WTC11 (cell line): Measurements from ENCODE around the gene DHRSX. TPM values are rescaled to one million over a fixed set of nuclear protein-coding genes. Genes with fewer than 3 reads are reported as not detected.

Source experiments
- ATAC-seq: fragments of 200-7000 bp; cut with Tn5 transposase; 2 replicates; pipeline ENCODE4 v1.10.0; 2021; ENCODE audit warnings: mild to moderate bottlenecking, moderate library complexity
- CTCF ChIA-PET: fragments of 300-600 bp; sonication (Branson Sonifier 250); formaldehyde crosslinking; loops from one replicate; lab custom pipeline; 2021; ENCODE audit warnings: antibody characterized with exemption; lab: Charles Lee
- POLR2A ChIA-PET: fragments of 350-600 bp; sonication (Branson Sonifier 250); formaldehyde crosslinking; loops from one replicate; lab custom pipeline; 2021; ENCODE audit warnings: antibody characterized with exemption; lab: Charles Lee
- DNase-seq: peaks from one replicate; pipeline ENCODE4 v3.0.0; 2021; ENCODE audit warnings: low spot score
- H3K27ac Mint-ChIP-seq: 2 replicates; pipeline ENCODE4 v1.8.0; 2021; ENCODE audit warnings: mixed read lengths
- H3K27me3 Mint-ChIP-seq: 2 replicates; pipeline ENCODE4 v1.8.0; 2021; ENCODE audit warnings: low read depth, mild to moderate bottlenecking, moderate library complexity, mixed read lengths
- H3K36me3 Mint-ChIP-seq: 2 replicates; pipeline ENCODE4 v1.8.0; 2021; ENCODE audit warnings: mixed read lengths
- H3K4me1 Mint-ChIP-seq: 2 replicates; pipeline ENCODE4 v1.8.0; 2022; ENCODE audit warnings: mixed read lengths
- H3K4me3 Mint-ChIP-seq: 2 replicates; pipeline ENCODE4 v1.8.0; 2021; ENCODE audit warnings: mild to moderate bottlenecking, moderate library complexity, mixed read lengths
- H3K9me3 Mint-ChIP-seq: 2 replicates; pipeline ENCODE4 v1.8.0; 2021; ENCODE audit warnings: mixed read lengths
- E2F4 ChIP-seq: sonication (generic); formaldehyde crosslinking; IDR thresholded peaks from 2 replicates; pipeline ENCODE4 v1.8.1; 2022; ENCODE audit warnings: low read depth, mild to moderate bottlenecking, moderate library complexity, missing genetic modification reagents, borderline replicate concordance
- ELF4 ChIP-seq: sonication (generic); formaldehyde crosslinking; IDR thresholded peaks from 2 replicates; pipeline ENCODE4 v1.8.1; 2022; ENCODE audit warnings: low read depth, mild to moderate bottlenecking, moderate library complexity, missing genetic modification reagents
- GRHL2 ChIP-seq: fragments of 250-450 bp; sonication (Bioruptor Pico); IDR thresholded peaks from 2 replicates; pipeline ENCODE4 v1.8.0; 2022; ENCODE audit warnings: mild to moderate bottlenecking, moderate library complexity; ENCODE audit not compliant: insufficient replicate concordance, severe bottlenecking
- HMGA2 ChIP-seq: fragments of 250-450 bp; sonication (Bioruptor Pico); IDR thresholded peaks from 2 replicates; pipeline ENCODE4 v1.4.0; 2021; ENCODE audit warnings: mild to moderate bottlenecking, moderate library complexity
- NFATC4 ChIP-seq: fragments of 250-450 bp; sonication (Bioruptor Pico); IDR thresholded peaks from 2 replicates; pipeline ENCODE4 v1.9.0; 2021; ENCODE audit warnings: mild to moderate bottlenecking
- NR2C2 ChIP-seq: sonication (generic); formaldehyde crosslinking; IDR thresholded peaks from 2 replicates; pipeline ENCODE4 v1.8.0; 2022; ENCODE audit warnings: mild to moderate bottlenecking, missing genetic modification reagents
- PREB ChIP-seq: sonication (generic); formaldehyde crosslinking; IDR thresholded peaks from 2 replicates; pipeline ENCODE4 v1.8.1; 2022; ENCODE audit warnings: mild to moderate bottlenecking, missing genetic modification reagents, moderate library complexity, borderline replicate concordance
- PRRX2 ChIP-seq: fragments of 250-450 bp; sonication (Bioruptor Pico); IDR thresholded peaks from 2 replicates; pipeline ENCODE4 v1.8.0; 2021; ENCODE audit warnings: mild to moderate bottlenecking
- TEAD1 ChIP-seq: sonication (generic); formaldehyde crosslinking; IDR thresholded peaks from 2 replicates; pipeline ENCODE4 v1.8.0; 2022; ENCODE audit warnings: mild to moderate bottlenecking, missing genetic modification reagents
- ZMAT4 ChIP-seq: fragments of 250-450 bp; sonication (Bioruptor Pico); IDR thresholded peaks from 2 replicates; pipeline ENCODE4 v1.9.0; 2021; ENCODE audit warnings: mild to moderate bottlenecking
- ZNF317 ChIP-seq: sonication (generic); formaldehyde crosslinking; IDR thresholded peaks from 2 replicates; pipeline ENCODE4 v1.8.1; 2023; ENCODE audit warnings: low read depth, mild to moderate bottlenecking, moderate library complexity, missing genetic modification reagents, borderline replicate concordance
- ZNF671 ChIP-seq: fragments of 250-450 bp; sonication (Bioruptor Pico); IDR thresholded peaks from 2 replicates; pipeline ENCODE4 v1.8.0; 2021; ENCODE audit warnings: mild to moderate bottlenecking
- total RNA-seq: library from RNA; stranded (reverse); gene quantifications from 3 replicates; pipeline ENCODE4 v1.2.3, GENCODE V29; 2021
- TF ChIP-seq, protein P1 (sequence below): sonication (generic); formaldehyde crosslinking; IDR thresholded peaks from 2 replicates; pipeline ENCODE4 v1.8.0; 2022; ENCODE audit warnings: mild to moderate bottlenecking, missing genetic modification reagents
- TF ChIP-seq, protein P2 (sequence below): fragments of 250-450 bp; sonication (Bioruptor Pico); IDR thresholded peaks from 2 replicates; pipeline ENCODE4 v2.1.2; 2022; ENCODE audit warnings: mild to moderate bottlenecking, moderate library complexity
- TF ChIP-seq, protein P3 (sequence below): fragments of 250-450 bp; sonication (Bioruptor Pico); IDR thresholded peaks from 2 replicates; pipeline ENCODE4 v1.8.0; 2021; ENCODE audit warnings: mild to moderate bottlenecking
- TF ChIP-seq, protein P4 (sequence below): sonication (generic); formaldehyde crosslinking; IDR thresholded peaks from 2 replicates; pipeline ENCODE4 v1.8.0; 2023; ENCODE audit warnings: mild to moderate bottlenecking, missing genetic modification reagents
- TF ChIP-seq, protein P5 (sequence below): fragments of 250-450 bp; sonication (Bioruptor Pico); IDR thresholded peaks from 2 replicates; pipeline ENCODE4 v1.9.0; 2021; ENCODE audit warnings: moderate library complexity, mild to moderate bottlenecking, inconsistent platforms, borderline replicate concordance
- TF ChIP-seq, protein P6 (sequence below): sonication (generic); formaldehyde crosslinking; IDR thresholded peaks from 2 replicates; pipeline ENCODE4 v1.8.1; 2022; ENCODE audit warnings: low read depth, missing genetic modification reagents, borderline replicate concordance

Gene DHRSX
- total RNA-seq, 1 experiment from 2014 or later, result 28.2 TPM

- TF ChIP-seq, protein P1, sequence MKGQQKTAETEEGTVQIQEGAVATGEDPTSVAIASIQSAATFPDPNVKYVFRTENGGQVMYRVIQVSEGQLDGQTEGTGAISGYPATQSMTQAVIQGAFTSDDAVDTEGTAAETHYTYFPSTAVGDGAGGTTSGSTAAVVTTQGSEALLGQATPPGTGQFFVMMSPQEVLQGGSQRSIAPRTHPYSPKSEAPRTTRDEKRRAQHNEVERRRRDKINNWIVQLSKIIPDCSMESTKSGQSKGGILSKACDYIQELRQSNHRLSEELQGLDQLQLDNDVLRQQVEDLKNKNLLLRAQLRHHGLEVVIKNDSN (CRISPR knock-in tag), result no peak
- no peak for TF ChIP-seq PRRX2
These were observed 13.4 kb upstream of the DHRSX start (continued) for GRCh38 chrX:2514131-2514530.

DNA sequence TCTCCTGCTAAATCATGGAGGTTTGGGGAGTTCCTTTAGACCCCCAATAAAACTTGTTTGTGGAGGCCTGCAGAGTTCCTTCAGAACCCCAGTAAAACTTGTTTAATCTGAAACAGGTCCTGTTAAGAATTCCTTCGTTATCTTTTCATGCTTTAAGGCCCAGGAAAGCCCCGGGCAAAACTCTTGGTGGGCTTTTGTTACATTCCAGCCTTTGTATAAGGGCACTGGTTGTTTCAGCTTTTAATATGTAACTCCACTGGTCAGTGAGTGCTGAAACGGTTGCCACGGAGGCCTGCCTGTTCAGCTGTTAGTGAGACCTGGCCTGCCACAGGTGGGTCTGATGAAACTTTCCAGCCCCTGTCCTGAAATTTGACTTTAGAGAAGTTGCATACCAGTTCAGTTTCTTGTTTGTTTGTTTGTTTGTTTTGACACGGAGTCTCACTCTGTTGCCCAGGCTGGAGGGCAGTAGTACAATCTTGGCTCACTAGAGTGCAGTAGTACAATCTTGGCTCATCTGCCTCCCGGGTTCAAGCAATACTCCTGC, 12.4 kb upstream of the DHRSX start:
- POLR2A ChIA-PET, result no interaction called here
- Mint-ChIP-seq H3K27ac (no peak overlapping the region; the same call in 1 of the 2 replicates), H3K9me3 (no peaks in the 10 kb centered on the region), H3K36me3 (no peaks in the 10 kb centered on the region), H3K4me1 (peaks cover 7% of the 10 kb centered on the region), H3K4me3 (no peak overlapping the region), H3K27me3 (no peaks in the 10 kb centered on the region)
- CTCF ChIA-PET, result no interaction called here
- ATAC-seq, result no peak
- no peak for DNase-seq
- no peak for TF ChIP-seq HMGA2 (CRISPR knock-in tag)
- TF ChIP-seq, protein P2, sequence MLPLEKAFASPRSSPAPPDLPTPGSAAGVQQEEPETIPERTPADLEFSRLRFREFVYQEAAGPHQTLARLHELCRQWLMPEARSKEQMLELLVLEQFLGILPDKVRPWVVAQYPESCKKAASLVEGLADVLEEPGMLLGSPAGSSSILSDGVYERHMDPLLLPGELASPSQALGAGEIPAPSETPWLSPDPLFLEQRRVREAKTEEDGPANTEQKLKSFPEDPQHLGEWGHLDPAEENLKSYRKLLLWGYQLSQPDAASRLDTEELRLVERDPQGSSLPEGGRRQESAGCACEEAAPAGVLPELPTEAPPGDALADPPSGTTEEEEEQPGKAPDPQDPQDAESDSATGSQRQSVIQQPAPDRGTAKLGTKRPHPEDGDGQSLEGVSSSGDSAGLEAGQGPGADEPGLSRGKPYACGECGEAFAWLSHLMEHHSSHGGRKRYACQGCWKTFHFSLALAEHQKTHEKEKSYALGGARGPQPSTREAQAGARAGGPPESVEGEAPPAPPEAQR (CRISPR knock-in tag), result no peak
- TF ChIP-seq, protein P3, sequence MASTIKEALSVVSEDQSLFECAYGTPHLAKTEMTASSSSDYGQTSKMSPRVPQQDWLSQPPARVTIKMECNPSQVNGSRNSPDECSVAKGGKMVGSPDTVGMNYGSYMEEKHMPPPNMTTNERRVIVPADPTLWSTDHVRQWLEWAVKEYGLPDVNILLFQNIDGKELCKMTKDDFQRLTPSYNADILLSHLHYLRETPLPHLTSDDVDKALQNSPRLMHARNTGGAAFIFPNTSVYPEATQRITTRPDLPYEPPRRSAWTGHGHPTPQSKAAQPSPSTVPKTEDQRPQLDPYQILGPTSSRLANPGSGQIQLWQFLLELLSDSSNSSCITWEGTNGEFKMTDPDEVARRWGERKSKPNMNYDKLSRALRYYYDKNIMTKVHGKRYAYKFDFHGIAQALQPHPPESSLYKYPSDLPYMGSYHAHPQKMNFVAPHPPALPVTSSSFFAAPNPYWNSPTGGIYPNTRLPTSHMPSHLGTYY (CRISPR knock-in tag), result no peak
- no peak for TF ChIP-seq ZNF671 (CRISPR knock-in tag)
- TF ChIP-seq, protein P4, sequence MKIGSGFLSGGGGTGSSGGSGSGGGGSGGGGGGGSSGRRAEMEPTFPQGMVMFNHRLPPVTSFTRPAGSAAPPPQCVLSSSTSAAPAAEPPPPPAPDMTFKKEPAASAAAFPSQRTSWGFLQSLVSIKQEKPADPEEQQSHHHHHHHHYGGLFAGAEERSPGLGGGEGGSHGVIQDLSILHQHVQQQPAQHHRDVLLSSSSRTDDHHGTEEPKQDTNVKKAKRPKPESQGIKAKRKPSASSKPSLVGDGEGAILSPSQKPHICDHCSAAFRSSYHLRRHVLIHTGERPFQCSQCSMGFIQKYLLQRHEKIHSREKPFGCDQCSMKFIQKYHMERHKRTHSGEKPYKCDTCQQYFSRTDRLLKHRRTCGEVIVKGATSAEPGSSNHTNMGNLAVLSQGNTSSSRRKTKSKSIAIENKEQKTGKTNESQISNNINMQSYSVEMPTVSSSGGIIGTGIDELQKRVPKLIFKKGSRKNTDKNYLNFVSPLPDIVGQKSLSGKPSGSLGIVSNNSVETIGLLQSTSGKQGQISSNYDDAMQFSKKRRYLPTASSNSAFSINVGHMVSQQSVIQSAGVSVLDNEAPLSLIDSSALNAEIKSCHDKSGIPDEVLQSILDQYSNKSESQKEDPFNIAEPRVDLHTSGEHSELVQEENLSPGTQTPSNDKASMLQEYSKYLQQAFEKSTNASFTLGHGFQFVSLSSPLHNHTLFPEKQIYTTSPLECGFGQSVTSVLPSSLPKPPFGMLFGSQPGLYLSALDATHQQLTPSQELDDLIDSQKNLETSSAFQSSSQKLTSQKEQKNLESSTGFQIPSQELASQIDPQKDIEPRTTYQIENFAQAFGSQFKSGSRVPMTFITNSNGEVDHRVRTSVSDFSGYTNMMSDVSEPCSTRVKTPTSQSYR (CRISPR knock-in tag), result no peak

GRCh38 chrX:2512501-2512900, 11.7 kb upstream of the DHRSX start:
- H3K27ac Mint-ChIP-seq, result no peak overlapping the region
- DNase-seq (no peak), ATAC-seq (no peak)
- H3K27me3 Mint-ChIP-seq, result no peaks in the 10 kb centered on the region
- ChIA-PET POLR2A (no interaction called here), CTCF (no interaction called here)
- H3K4me3 Mint-ChIP-seq, result no peak overlapping the region
- no peak for TF ChIP-seq ZMAT4 (CRISPR knock-in tag)
- TF ChIP-seq, protein P5, sequence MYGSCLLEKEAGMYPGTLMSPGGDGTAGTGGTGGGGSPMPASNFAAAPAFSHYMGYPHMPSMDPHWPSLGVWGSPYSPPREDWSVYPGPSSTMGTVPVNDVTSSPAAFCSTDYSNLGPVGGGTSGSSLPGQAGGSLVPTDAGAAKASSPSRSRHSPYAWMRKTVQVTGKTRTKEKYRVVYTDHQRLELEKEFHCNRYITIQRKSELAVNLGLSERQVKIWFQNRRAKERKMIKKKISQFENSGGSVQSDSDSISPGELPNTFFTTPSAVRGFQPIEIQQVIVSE (CRISPR knock-in tag), result no peak
- TF ChIP-seq NR2C2 (CRISPR knock-in tag), result no peak
- TF ChIP-seq, all 79 proteins: peak for 0
- Mint-ChIP-seq H3K4me1 (peaks cover 7% of the 10 kb centered on the region), H3K36me3 (no peaks in the 10 kb centered on the region), H3K9me3 (no peaks in the 10 kb centered on the region)

DNA sequence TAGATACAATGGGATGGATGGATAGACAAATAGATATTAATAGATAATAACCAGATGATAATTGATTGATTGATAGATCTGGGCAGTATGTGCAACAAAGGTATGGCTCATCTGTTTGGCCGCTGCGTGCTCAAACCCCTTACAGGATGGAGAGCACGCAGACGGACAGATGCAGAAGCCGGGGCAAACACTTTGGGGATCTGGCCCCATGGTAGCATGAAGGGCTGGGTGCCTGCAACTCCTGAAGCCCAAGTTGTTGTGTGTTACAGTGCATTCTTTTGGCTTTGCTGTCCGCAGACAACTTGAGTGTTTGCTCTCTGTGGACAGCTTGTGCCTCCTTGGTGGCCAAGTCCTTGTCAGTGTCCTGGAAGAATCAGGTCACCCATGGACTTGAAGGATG, 10.6 kb upstream of the DHRSX start:
- ATAC-seq, result no peak
- no peak overlapping the region for H3K4me3 Mint-ChIP-seq
- POLR2A ChIA-PET, result no interaction called here
- TF ChIP-seq, protein P6, sequence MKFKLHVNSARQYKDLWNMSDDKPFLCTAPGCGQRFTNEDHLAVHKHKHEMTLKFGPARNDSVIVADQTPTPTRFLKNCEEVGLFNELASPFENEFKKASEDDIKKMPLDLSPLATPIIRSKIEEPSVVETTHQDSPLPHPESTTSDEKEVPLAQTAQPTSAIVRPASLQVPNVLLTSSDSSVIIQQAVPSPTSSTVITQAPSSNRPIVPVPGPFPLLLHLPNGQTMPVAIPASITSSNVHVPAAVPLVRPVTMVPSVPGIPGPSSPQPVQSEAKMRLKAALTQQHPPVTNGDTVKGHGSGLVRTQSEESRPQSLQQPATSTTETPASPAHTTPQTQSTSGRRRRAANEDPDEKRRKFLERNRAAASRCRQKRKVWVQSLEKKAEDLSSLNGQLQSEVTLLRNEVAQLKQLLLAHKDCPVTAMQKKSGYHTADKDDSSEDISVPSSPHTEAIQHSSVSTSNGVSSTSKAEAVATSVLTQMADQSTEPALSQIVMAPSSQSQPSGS (CRISPR knock-in tag), result no peak
- no peak for TF ChIP-seq PREB (CRISPR knock-in tag)
- no peak for TF ChIP-seq E2F4 (CRISPR knock-in tag)
- no peak for TF ChIP-seq GRHL2
- TF ChIP-seq NFATC4 (CRISPR knock-in tag), result no peak
- no peak for TF ChIP-seq ELF4 (CRISPR knock-in tag)
- TF ChIP-seq TEAD1 (CRISPR knock-in tag), result no peak
- TF ChIP-seq ZNF317, result no peak

More for the DNA sequence above, 10.6 kb upstream of the DHRSX start:
- no peak overlapping the region for H3K27ac Mint-ChIP-seq
- no peaks in the 10 kb centered on the region for H3K36me3 Mint-ChIP-seq
- no peaks in the 10 kb centered on the region for H3K27me3 Mint-ChIP-seq
- H3K9me3 Mint-ChIP-seq, result no peaks in the 10 kb centered on the region
- DNase-seq, result no peak
- H3K4me1 Mint-ChIP-seq, result peaks cover 7% of the 10 kb centered on the region
- CTCF ChIA-PET, result no interaction called here
